ENCODE measurements around the gene HSPBP1. TPM values are rescaled to one million over a fixed set of nuclear protein-coding genes. Genes with fewer than 3 reads are reported as not detected.

The HSPBP1 gene
- total RNA-seq, 1 donor from 2014 or later: 10.4 TPM

DNA sequence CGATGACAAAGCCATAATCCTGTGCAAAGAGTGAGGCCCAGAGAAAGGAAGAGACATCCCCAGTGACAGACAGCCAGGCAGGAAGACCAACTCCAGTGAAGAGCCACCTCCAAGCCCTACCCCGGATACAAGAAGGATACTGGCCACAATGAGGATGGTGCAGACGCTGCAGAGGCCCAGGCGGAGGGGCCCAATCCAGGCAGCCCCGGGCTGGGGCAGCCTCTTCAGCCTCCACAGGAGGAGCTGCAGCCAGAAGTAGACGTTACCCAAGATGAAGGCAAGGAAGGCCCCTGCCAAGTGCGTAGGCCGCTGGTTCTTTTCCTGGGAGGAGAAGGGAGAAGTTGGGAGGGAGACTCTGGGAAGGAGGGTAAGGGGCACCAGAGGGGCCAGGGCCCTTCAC is 36.7 kb upstream of the HSPBP1 start:
- Histone ChIP-seq H3K27me3 (ENCODE audit: control insufficient read depth in 3 of 3, insufficient read depth in 3 of 3, low read length in 3 of 3) (peaks cover 0 to 12% (median 5%) of the 10 kb centered on the region in 3 donors), H3K4me1 (ENCODE audit: control insufficient read depth in 3 of 3, insufficient read depth in 3 of 3, low read length in 3 of 3) (peaks cover 0 to 4% (median 0%) of the 10 kb centered on the region in 3 donors), H3K9me3 (ENCODE audit: control insufficient read depth in 3 of 3, low read length in 3 of 3) (no peaks in the 10 kb centered on the region), H3K9ac (ENCODE audit: low read depth in 1 of 3, low read length in 3 of 3) (no peak overlapping the region), H3K36me3 (ENCODE audit: control insufficient read depth in 3 of 3, insufficient read depth in 3 of 3, low read length in 3 of 3) (no peaks in the 10 kb centered on the region), H3K27ac (ENCODE audit: low read depth, low read length) (no peak overlapping the region), H3K4me3 (ENCODE audit: low read length in 3 of 3) (no peak overlapping the region)

- Histone ChIP-seq H3K9ac (ENCODE audit: low read depth in 1 of 3, low read length in 3 of 3) (no peak overlapping the region), H3K4me1 (ENCODE audit: control insufficient read depth in 3 of 3, insufficient read depth in 3 of 3, low read length in 3 of 3) (peaks cover 0 to 4% (median 0%) of the 10 kb centered on the region in 3 donors), H3K36me3 (ENCODE audit: control insufficient read depth in 3 of 3, insufficient read depth in 3 of 3, low read length in 3 of 3) (no peaks in the 10 kb centered on the region), H3K27ac (ENCODE audit: low read depth, low read length) (no peak overlapping the region), H3K9me3 (ENCODE audit: control insufficient read depth in 3 of 3, low read length in 3 of 3) (no peaks in the 10 kb centered on the region), H3K4me3 (ENCODE audit: low read length in 3 of 3) (no peak overlapping the region), H3K27me3 (ENCODE audit: control insufficient read depth in 3 of 3, insufficient read depth in 3 of 3, low read length in 3 of 3) (peaks cover 0 to 12% (median 5%) of the 10 kb centered on the region in 3 donors)
These were observed 36.1 kb upstream of the HSPBP1 start for GRCh38 chr19:55315956-55316525.

DNA sequence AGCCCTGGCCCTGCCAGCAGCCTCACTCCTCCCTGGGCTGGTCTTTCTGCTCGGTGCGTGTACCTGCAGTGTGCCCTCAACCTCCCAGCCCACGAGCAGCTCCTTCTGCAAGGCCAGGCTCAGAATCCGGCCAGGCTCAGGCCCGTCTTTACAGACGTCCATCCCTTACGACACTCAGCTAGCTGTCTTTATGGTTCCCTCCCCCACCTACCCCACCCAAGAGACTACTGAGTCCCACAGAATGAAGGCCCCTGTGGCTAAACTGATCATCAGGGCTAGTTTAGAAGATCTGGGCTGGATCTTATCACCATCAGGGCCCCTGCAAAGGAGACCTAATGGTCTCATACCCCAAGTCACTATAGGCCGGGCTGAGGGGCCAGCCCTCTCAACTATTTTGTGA is 34.5 kb upstream of the HSPBP1 start:
- Histone ChIP-seq H3K27ac (ENCODE audit: low read depth, low read length) (no peak overlapping the region), H3K9me3 (ENCODE audit: control insufficient read depth in 3 of 3, low read length in 3 of 3) (no peaks in the 10 kb centered on the region), H3K4me3 (ENCODE audit: low read length in 3 of 3) (no peak overlapping the region), H3K4me1 (ENCODE audit: control insufficient read depth in 3 of 3, insufficient read depth in 3 of 3, low read length in 3 of 3) (no peaks in the 10 kb centered on the region), H3K27me3 (ENCODE audit: control insufficient read depth in 3 of 3, insufficient read depth in 3 of 3, low read length in 3 of 3) (no peaks in the 10 kb centered on the region), H3K36me3 (ENCODE audit: control insufficient read depth in 3 of 3, insufficient read depth in 3 of 3, low read length in 3 of 3) (no peaks in the 10 kb centered on the region), H3K9ac (ENCODE audit: low read depth in 1 of 3, low read length in 3 of 3) (no peak overlapping the region)

DNA sequence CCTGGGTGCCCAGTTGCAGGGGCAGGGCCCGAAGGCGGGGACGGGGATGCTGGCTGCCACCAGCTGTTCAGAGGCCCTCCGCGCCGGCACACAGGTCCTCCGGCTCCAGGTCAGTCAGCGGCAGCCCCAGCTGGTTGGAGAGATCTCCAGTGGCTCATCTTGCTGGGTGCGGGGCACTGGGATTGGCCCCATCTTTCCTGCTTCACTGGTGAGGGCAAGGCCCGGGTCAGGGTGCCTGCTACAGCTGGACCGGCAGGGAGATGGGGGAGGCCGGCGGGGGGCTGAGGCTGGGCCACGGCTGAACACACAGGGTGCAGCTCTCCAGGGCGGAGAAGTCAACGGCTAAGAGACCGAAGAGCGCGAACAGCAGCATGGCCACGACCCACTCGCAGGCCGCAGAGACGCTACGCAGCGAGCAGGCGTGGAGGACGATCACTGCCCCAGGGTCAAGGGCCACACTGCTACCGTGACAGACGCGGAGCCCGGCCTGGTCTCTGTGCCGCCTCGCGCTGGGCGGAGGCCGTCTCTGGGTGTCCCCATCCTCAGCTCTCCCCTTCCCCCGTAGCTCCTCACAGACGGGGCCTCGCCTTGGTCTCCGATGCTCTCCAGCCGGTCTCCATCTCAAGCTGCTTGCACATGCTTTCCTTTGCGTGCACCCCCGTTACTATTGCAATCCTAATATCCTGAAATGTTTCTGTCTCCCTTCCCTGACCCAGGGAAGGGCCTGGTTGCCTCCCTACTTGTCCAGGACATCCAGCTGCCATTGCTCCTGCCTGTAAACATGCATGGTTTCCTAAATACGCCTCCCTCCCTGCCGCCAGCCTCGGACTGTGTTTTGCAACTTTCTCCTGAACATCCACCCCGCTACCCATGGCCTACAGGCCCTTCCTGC is 33.0 kb upstream of the HSPBP1 start:
- Histone ChIP-seq H3K4me3 (ENCODE audit: low read length in 3 of 3) (no peak overlapping the region), H3K9me3 (ENCODE audit: control insufficient read depth in 3 of 3, low read length in 3 of 3) (no peaks in the 10 kb centered on the region), H3K9ac (ENCODE audit: low read depth in 1 of 3, low read length in 3 of 3) (no peak overlapping the region), H3K27ac (ENCODE audit: low read depth, low read length) (no peak overlapping the region), H3K27me3 (ENCODE audit: control insufficient read depth in 3 of 3, insufficient read depth in 3 of 3, low read length in 3 of 3) (no peaks in the 10 kb centered on the region), H3K36me3 (ENCODE audit: control insufficient read depth in 3 of 3, insufficient read depth in 3 of 3, low read length in 3 of 3) (no peaks in the 10 kb centered on the region), H3K4me1 (ENCODE audit: control insufficient read depth in 3 of 3, insufficient read depth in 3 of 3, low read length in 3 of 3) (no peaks in the 10 kb centered on the region)

DNA sequence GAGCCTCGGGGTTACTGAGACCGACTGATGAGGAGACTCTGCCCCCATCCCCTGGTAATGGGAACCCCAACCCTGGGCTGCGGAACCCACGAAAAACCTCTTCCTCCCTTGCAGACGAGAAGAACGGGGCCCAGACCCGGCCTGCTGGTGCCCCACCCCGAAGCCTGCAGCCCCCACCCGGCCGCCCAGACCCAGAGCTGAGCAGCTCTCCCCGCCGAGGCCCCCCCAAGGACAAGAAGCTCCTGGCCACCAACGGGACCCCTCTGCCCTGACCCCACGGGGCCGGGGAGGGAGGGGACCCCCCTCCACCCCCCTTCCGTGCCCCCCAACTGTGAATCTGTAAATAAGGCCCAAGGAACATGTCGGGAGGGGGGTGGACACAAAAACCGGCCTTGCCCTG is 31.9 kb upstream of the HSPBP1 start:
- Histone ChIP-seq H3K27ac (ENCODE audit: low read depth, low read length) (no peak overlapping the region), H3K9me3 (ENCODE audit: control insufficient read depth in 3 of 3, low read length in 3 of 3) (no peaks in the 10 kb centered on the region), H3K4me3 (ENCODE audit: low read length in 3 of 3) (no peak overlapping the region), H3K9ac (ENCODE audit: low read depth in 1 of 3, low read length in 3 of 3) (no peak overlapping the region), H3K4me1 (ENCODE audit: control insufficient read depth in 3 of 3, insufficient read depth in 3 of 3, low read length in 3 of 3) (no peaks in the 10 kb centered on the region), H3K36me3 (ENCODE audit: control insufficient read depth in 3 of 3, insufficient read depth in 3 of 3, low read length in 3 of 3) (peaks cover 0 to 1% (median 0%) of the 10 kb centered on the region in 3 donors), H3K27me3 (ENCODE audit: control insufficient read depth in 3 of 3, insufficient read depth in 3 of 3, low read length in 3 of 3) (no peaks in the 10 kb centered on the region)

DNA sequence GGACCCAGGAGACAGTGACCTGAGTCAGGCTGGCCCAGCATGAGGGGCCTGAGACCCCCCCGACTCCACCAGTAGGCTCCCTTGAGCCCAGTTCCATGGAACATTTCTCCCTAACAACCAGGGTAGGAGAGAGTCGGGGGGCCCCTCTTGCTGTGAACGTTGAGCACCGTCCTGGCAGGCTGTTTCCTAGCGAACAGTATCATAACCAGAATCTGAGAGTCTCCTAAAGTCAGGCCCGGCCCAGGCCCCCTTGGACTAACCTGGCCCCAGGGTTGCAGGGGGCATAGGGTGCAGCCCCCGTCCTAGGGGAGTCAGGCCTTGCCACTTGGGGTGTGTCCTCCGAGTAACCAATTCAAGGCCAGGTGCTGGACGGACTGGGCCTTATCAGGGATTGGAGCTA is 31.5 kb upstream of the HSPBP1 start:
- Histone ChIP-seq H3K4me3 (ENCODE audit: low read length in 3 of 3) (no peak overlapping the region), H3K36me3 (ENCODE audit: control insufficient read depth in 3 of 3, insufficient read depth in 3 of 3, low read length in 3 of 3) (peaks cover 0 to 2% (median 0%) of the 10 kb centered on the region in 3 donors), H3K27me3 (ENCODE audit: control insufficient read depth in 3 of 3, insufficient read depth in 3 of 3, low read length in 3 of 3) (no peaks in the 10 kb centered on the region), H3K27ac (ENCODE audit: low read depth, low read length) (no peak overlapping the region), H3K9me3 (ENCODE audit: control insufficient read depth in 3 of 3, low read length in 3 of 3) (no peaks in the 10 kb centered on the region), H3K9ac (ENCODE audit: low read depth in 1 of 3, low read length in 3 of 3) (no peak overlapping the region), H3K4me1 (ENCODE audit: control insufficient read depth in 3 of 3, insufficient read depth in 3 of 3, low read length in 3 of 3) (no peaks in the 10 kb centered on the region)

- Histone ChIP-seq H3K4me1 (ENCODE audit: control insufficient read depth in 3 of 3, insufficient read depth in 3 of 3, low read length in 3 of 3) (no peaks in the 10 kb centered on the region), H3K9me3 (ENCODE audit: control insufficient read depth in 3 of 3, low read length in 3 of 3) (no peaks in the 10 kb centered on the region), H3K9ac (ENCODE audit: low read depth in 1 of 3, low read length in 3 of 3) (no peak overlapping the region), H3K36me3 (ENCODE audit: control insufficient read depth in 3 of 3, insufficient read depth in 3 of 3, low read length in 3 of 3) (peaks cover 0 to 4% (median 0%) of the 10 kb centered on the region in 3 donors), H3K27ac (ENCODE audit: low read depth, low read length) (no peak overlapping the region), H3K27me3 (ENCODE audit: control insufficient read depth in 3 of 3, insufficient read depth in 3 of 3, low read length in 3 of 3) (no peaks in the 10 kb centered on the region), H3K4me3 (ENCODE audit: low read length in 3 of 3) (no peak overlapping the region)
These were observed 30.6 kb upstream of the HSPBP1 start for GRCh38 chr19:55310498-55310897.

DNA sequence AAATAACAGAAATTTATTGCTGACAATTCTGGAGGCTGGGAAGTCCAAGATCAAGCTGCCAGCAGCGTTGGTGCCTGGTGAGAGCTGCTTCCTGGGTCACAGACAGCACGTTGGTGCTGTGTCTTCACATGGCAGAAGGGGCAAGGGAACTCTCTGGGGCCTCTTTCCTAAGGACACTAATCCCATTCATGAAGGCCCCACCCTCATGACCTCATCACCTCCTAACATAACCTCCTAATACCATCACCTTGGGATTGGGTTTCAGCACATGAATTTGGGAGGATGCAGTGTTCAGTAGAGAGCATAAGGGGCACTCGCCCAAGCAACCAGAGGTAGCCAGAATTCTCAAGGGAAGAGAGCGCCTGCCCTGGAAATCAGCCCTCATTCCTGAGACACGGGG is 29.5 kb upstream of the HSPBP1 start:
- Histone ChIP-seq H3K4me3 (ENCODE audit: low read length in 3 of 3) (no peak overlapping the region), H3K36me3 (ENCODE audit: control insufficient read depth in 3 of 3, insufficient read depth in 3 of 3, low read length in 3 of 3) (peaks cover 0 to 4% (median 0%) of the 10 kb centered on the region in 3 donors), H3K27me3 (ENCODE audit: control insufficient read depth in 3 of 3, insufficient read depth in 3 of 3, low read length in 3 of 3) (no peaks in the 10 kb centered on the region), H3K4me1 (ENCODE audit: control insufficient read depth in 3 of 3, insufficient read depth in 3 of 3, low read length in 3 of 3) (no peaks in the 10 kb centered on the region), H3K27ac (ENCODE audit: low read depth, low read length) (no peak overlapping the region), H3K9ac (ENCODE audit: low read depth in 1 of 3, low read length in 3 of 3) (no peak overlapping the region), H3K9me3 (ENCODE audit: control insufficient read depth in 3 of 3, low read length in 3 of 3) (no peaks in the 10 kb centered on the region)

GRCh38 chr19:55308281-55308680 is 28.4 kb upstream of the HSPBP1 start:
- H3K36me3 ChIP-seq (ENCODE audit: control insufficient read depth in 3 of 3, insufficient read depth in 3 of 3, low read length in 3 of 3): peaks cover 0 to 4% (median 0%) of the 10 kb centered on the region in 3 donors
- no peaks in the 10 kb centered on the region for H3K4me1 ChIP-seq (ENCODE audit: control insufficient read depth in 3 of 3, insufficient read depth in 3 of 3, low read length in 3 of 3)
- no peaks in the 10 kb centered on the region for H3K9me3 ChIP-seq (ENCODE audit: control insufficient read depth in 3 of 3, low read length in 3 of 3)
- H3K27ac ChIP-seq (ENCODE audit: low read depth, low read length): no peak overlapping the region
- no peak overlapping the region for H3K9ac ChIP-seq (ENCODE audit: low read depth in 1 of 3, low read length in 3 of 3)
- no peaks in the 10 kb centered on the region for H3K27me3 ChIP-seq (ENCODE audit: control insufficient read depth in 3 of 3, insufficient read depth in 3 of 3, low read length in 3 of 3)
- no peak overlapping the region for H3K4me3 ChIP-seq (ENCODE audit: low read length in 3 of 3)

- Histone ChIP-seq H3K9me3 (ENCODE audit: control insufficient read depth in 3 of 3, low read length in 3 of 3) (no peaks in the 10 kb centered on the region), H3K9ac (ENCODE audit: low read depth in 1 of 3, low read length in 3 of 3) (no peak overlapping the region), H3K4me3 (ENCODE audit: low read length in 3 of 3) (no peak overlapping the region), H3K36me3 (ENCODE audit: control insufficient read depth in 3 of 3, insufficient read depth in 3 of 3, low read length in 3 of 3) (peaks cover 0 to 4% (median 0%) of the 10 kb centered on the region in 3 donors), H3K4me1 (ENCODE audit: control insufficient read depth in 3 of 3, insufficient read depth in 3 of 3, low read length in 3 of 3) (peaks cover 0 to 4% (median 3%) of the 10 kb centered on the region in 3 donors), H3K27ac (ENCODE audit: low read depth, low read length) (no peak overlapping the region), H3K27me3 (ENCODE audit: control insufficient read depth in 3 of 3, insufficient read depth in 3 of 3, low read length in 3 of 3) (no peaks in the 10 kb centered on the region)
These were observed 26.8 kb upstream of the HSPBP1 start for GRCh38 chr19:55306712-55307111.

Data from skeletal muscle tissue (tissue), 4 donors.